RPMI7951 (cell line): ENCODE measurements around the gene PNKP. TPM values are rescaled to one million over a fixed set of nuclear protein-coding genes. Genes with fewer than 3 reads are reported as not detected.
"Not testable (repeated sequence)": the region's sequence is repeated elsewhere in the genome, so short reads cannot be mapped to it uniquely, and the experiment has no call there.

ENCODE experiments used
- DNase-seq: peaks from one replicate; pipeline ENCODE4 v3.0.0-alpha.2; 2012; ENCODE audit warnings: low read depth
- total RNA-seq: library from RNA; depleted of rRNA; stranded (reverse); fragments of >200 nt; shearing (Covaris generic); gene quantifications from 2 replicates; pipeline ENCODE4 v1.2.3, GENCODE V29; 2014; rRNA removed

Gene PNKP
- total RNA-seq, 1 experiment from 2014 or later: 22.7 TPM

- DNase-seq: no peak
Observed at GRCh38 chr19:49823472-49823871, 43.9 kb downstream of the PNKP start.

GRCh38 chr19:49820125-49820524, 47.3 kb downstream of the PNKP start:
- no peak for DNase-seq

GRCh38 chr19:49819452-49820115, 47.8 kb downstream of the PNKP start:
- not testable (repeated sequence) for DNase-seq

GRCh38 chr19:49818649-49819370, 48.6 kb downstream of the PNKP start:
- no peak for DNase-seq

GRCh38 chr19:49817964-49818648, 49.3 kb downstream of the PNKP start, which contains the start of gene MED25:
MED25 (plus strand) TSS chr19:49818289; CDS start chr19:49818342, 53 bp downstream.
- peak; percentile 80 for DNase-seq

GRCh38 chr19:49816590-49816989, 50.8 kb downstream of the PNKP start:
- no peak for DNase-seq

GRCh38 chr19:49814010-49814409, 53.4 kb downstream of the PNKP start:
- no peak for DNase-seq

- DNase-seq: peak; percentile 99
Observed at GRCh38 chr19:49812997-49813861, 54.1 kb downstream of the PNKP start, which contains the start of gene FUZ. FUZ (minus strand) TSS chr19:49813292; CDS start chr19:49813106, 186 bp downstream.

- DNase-seq: no peak
Observed at GRCh38 chr19:49812452-49812996, 54.9 kb downstream of the PNKP start.

GRCh38 chr19:49811328-49811727, 56.0 kb downstream of the PNKP start:
- DNase-seq: no peak

Other genes with a start within 250 kb of the PNKP start
- 81.8 and 84.2 TPM in 2 replicates for gene RRAS, start 227.4 kb downstream of the PNKP start, total RNA-seq
- gene SCAF1, start 225.4 kb downstream of the PNKP start, total RNA-seq: 7.1 and 16.0 TPM in 2 replicates
- 58.4 and 87.0 TPM in 2 replicates for gene IRF3, start 201.7 kb downstream of the PNKP start, total RNA-seq
- gene BCL2L12, start 201.6 kb downstream of the PNKP start, total RNA-seq: 19.7 and 26.8 TPM in 2 replicates
- 334 and 387 TPM in 2 replicates for gene PRMT1, start 190.3 kb downstream of the PNKP start, total RNA-seq
- 0.72 and 0.78 TPM in 2 replicates for gene ADM5, start 178.0 kb downstream of the PNKP start, total RNA-seq
- 18.3 and 21.8 TPM in 2 replicates for gene CPT1C, start 176.5 kb downstream of the PNKP start, total RNA-seq
- not detected in 2 replicates for gene TSKS, start 104.3 kb downstream of the PNKP start, total RNA-seq
- 51.8 and 65.5 TPM in 2 replicates for gene AP2A1, start 100.6 kb downstream of the PNKP start, total RNA-seq
- gene FUZ, start 54.3 kb downstream of the PNKP start, total RNA-seq: 33.7 and 34.5 TPM in 2 replicates
- gene MED25, start 49.3 kb downstream of the PNKP start, total RNA-seq: 22.9 and 29.3 TPM in 2 replicates
- 89.9 and 100 TPM in 2 replicates for gene PTOV1, start 16.4 kb downstream of the PNKP start, total RNA-seq
- gene AKT1S1, start 9.8 kb upstream of the PNKP start, total RNA-seq: 10.8 and 15.3 TPM in 2 replicates
- gene TBC1D17, start 10.1 kb upstream of the PNKP start, total RNA-seq: 10.3 and 12.3 TPM in 2 replicates
- 0.39 and 1.3 TPM in 2 replicates for gene IL4I1, start 29.3 kb upstream of the PNKP start, total RNA-seq
- 9.5 and 11.6 TPM in 2 replicates for gene ATF5, start 61.6 kb upstream of the PNKP start, total RNA-seq
- 51.0 and 69.7 TPM in 2 replicates for gene NUP62, start 61.9 kb upstream of the PNKP start, total RNA-seq
- gene SIGLEC11, start 93.6 kb upstream of the PNKP start, total RNA-seq: not detected in 2 replicates
- 26.2 and 41.7 TPM in 2 replicates for gene VRK3, start 157.8 kb upstream of the PNKP start, total RNA-seq
- gene ZNF473, start 158.4 kb upstream of the PNKP start, total RNA-seq: 14.2 and 19.1 TPM in 2 replicates